Glutamatergic neuron (in vitro differentiated cells): ENCODE measurements around the gene BAIAP2L2. TPM values are rescaled to one million over a fixed set of nuclear protein-coding genes. Genes with fewer than 3 reads are reported as not detected.
"Not testable (repeated sequence)": the region's sequence is repeated elsewhere in the genome, so short reads cannot be mapped to it uniquely, and the experiment has no call there.

ENCODE experiments used
- DNase-seq: peaks from one replicate; pipeline ENCODE4 v3.0.0; 2022
- H3K27ac Mint-ChIP-seq: one replicate; pipeline ENCODE4 v1.8.0; 2020; ENCODE audit warnings: mild to moderate bottlenecking, mixed read lengths, inconsistent platforms; ENCODE audit not compliant: unreplicated experiment
- H3K27me3 Mint-ChIP-seq: one replicate; pipeline ENCODE4 v1.8.0; 2020; ENCODE audit warnings: mild to moderate bottlenecking, moderate library complexity, mixed read lengths, inconsistent platforms; ENCODE audit not compliant: unreplicated experiment
- H3K36me3 Mint-ChIP-seq: one replicate; pipeline ENCODE4 v1.8.0; 2020; ENCODE audit warnings: mild to moderate bottlenecking, mixed read lengths, inconsistent platforms; ENCODE audit not compliant: unreplicated experiment
- H3K4me1 Mint-ChIP-seq: one replicate; pipeline ENCODE4 v1.8.0; 2020; ENCODE audit warnings: mild to moderate bottlenecking, low read depth, mixed read lengths, inconsistent platforms; ENCODE audit not compliant: unreplicated experiment
- H3K4me3 Mint-ChIP-seq: one replicate; pipeline ENCODE4 v1.8.0; 2020; ENCODE audit warnings: mild to moderate bottlenecking, mixed read lengths, inconsistent platforms; ENCODE audit not compliant: unreplicated experiment
- H3K9me3 Mint-ChIP-seq: one replicate; pipeline ENCODE4 v1.8.0; 2020; ENCODE audit warnings: mild to moderate bottlenecking, moderate library complexity, mixed read lengths, inconsistent platforms; ENCODE audit not compliant: unreplicated experiment
- total RNA-seq: library from RNA; stranded (reverse); fragmentation: NEBNext Ultra II Directional; extraction: Animal tissue kit (Norgen Biotek cat#: 25700); gene quantifications from one replicate; pipeline ENCODE4 v1.2.1, GENCODE V29; 2021; ENCODE audit not compliant: unreplicated experiment
- TF ChIP-seq, protein P1 (sequence below): fragments of 200-600 bp; sonication (generic); IDR thresholded peaks from one replicate; pipeline ENCODE4 v1.5.0; 2021; ENCODE audit not compliant: partially characterized antibody, unreplicated experiment

BAIAP2L2 gene
- total RNA-seq, 1 donor from 2014 or later, result 28.6 TPM

DNA sequence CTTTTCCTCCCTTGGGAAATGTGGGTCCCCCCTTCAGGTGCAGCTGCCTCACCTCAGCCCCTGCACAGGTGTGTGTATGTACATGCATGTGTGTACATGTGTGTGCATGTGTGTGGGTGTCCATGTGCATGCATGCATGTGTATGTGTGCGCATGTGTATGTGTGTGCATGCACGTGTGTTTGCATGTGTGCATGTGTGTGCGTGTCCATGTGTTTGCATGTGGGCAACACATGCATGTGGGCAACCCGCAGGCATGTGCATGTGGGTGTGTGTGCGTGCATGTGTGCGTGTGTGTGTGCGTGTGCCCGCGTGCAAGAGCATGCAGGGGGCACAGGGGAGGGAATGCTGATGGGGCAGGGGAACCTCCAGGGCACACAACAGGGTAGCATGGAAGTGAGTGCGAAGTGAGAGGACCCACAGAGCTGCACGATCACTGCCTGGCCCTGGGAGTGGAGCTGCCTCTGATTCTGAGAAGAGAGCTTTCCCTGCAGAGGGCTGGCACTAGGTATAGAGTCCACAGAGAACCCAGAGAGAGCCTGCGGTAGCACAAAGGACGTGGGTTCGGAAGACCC is 14.6 kb upstream of the BAIAP2L2 start:
- H3K27ac Mint-ChIP-seq, result no peak overlapping the region
- H3K9me3 Mint-ChIP-seq, result no peaks in the 10 kb centered on the region
- TF ChIP-seq, protein P1, sequence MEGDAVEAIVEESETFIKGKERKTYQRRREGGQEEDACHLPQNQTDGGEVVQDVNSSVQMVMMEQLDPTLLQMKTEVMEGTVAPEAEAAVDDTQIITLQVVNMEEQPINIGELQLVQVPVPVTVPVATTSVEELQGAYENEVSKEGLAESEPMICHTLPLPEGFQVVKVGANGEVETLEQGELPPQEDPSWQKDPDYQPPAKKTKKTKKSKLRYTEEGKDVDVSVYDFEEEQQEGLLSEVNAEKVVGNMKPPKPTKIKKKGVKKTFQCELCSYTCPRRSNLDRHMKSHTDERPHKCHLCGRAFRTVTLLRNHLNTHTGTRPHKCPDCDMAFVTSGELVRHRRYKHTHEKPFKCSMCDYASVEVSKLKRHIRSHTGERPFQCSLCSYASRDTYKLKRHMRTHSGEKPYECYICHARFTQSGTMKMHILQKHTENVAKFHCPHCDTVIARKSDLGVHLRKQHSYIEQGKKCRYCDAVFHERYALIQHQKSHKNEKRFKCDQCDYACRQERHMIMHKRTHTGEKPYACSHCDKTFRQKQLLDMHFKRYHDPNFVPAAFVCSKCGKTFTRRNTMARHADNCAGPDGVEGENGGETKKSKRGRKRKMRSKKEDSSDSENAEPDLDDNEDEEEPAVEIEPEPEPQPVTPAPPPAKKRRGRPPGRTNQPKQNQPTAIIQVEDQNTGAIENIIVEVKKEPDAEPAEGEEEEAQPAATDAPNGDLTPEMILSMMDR, result no peak
- H3K4me1 Mint-ChIP-seq, result peaks cover 9% of the 10 kb centered on the region
- peaks cover 4% of the 10 kb centered on the region for H3K27me3 Mint-ChIP-seq
- no peaks in the 10 kb centered on the region for H3K36me3 Mint-ChIP-seq
- H3K4me3 Mint-ChIP-seq, result no peak overlapping the region
- DNase-seq, result no peak

DNA sequence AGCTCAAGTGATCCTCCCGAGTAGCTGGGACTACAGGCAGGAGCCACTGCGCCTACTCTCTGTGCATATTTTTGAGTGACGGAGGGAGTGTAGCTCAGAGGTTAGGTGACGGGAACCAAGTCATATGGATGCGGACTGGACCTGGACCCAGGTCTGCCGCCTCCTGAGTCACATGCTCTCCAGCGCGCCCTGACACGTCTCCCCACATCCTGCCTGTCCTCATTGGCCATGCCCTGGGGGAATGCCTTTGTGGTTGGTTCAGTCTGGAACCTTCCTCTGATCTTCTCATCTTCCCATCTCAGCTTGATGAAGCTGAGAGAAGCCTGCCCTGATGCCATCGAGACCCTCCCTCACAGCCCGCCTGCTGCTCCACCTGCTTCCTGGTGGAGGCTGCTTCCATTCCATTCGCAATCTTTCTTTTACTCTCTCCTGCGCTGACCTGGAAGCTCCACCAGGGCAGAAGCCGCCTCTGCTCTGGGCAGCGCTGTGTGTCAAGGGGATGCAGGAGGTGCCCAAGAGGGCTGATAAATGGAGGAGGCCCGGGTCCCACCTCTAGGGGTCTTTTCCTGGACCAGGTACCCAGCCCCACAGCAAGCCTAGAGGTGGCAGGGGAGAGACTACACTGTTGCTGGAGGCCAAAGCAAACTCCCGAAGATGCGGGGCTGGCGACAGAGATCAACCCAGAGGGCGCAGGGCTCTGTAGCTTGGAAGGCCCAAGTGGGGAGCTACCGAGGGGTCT is 13.9 kb upstream of the BAIAP2L2 start:
- no peak for DNase-seq
- no peaks in the 10 kb centered on the region for H3K36me3 Mint-ChIP-seq
- peak overlapping the region; percentile 57 for H3K27ac Mint-ChIP-seq
- H3K9me3 Mint-ChIP-seq, result no peaks in the 10 kb centered on the region
- TF ChIP-seq, protein P1, result peak; percentile 22
- no peak overlapping the region for H3K4me3 Mint-ChIP-seq
- H3K4me1 Mint-ChIP-seq, result peaks cover 9% of the 10 kb centered on the region
- peaks cover 6% of the 10 kb centered on the region for H3K27me3 Mint-ChIP-seq

DNA sequence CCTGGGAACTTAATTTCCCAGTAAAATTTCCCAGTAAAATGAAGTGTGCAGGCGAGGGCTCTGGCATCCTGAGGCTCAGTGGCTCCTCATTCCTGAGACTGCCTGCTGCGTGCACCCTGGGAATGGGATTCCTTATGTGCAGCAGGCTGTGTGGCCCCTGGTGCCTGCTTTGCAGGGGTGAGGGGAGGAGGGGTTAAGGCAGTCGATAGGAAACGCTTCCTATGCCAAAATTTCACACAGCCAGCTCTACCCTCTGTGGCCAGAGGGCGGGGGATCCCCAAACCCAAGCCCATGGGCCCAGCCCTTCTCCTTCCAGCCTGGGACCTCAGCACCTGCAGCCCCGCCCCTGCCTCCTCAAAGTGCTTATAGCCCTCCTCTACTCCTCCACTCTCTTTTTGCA is 12.1 kb upstream of the BAIAP2L2 start:
- no peak overlapping the region for H3K27ac Mint-ChIP-seq
- TF ChIP-seq, protein P1, result no peak
- H3K4me3 Mint-ChIP-seq, result no peak overlapping the region
- H3K4me1 Mint-ChIP-seq, result peaks cover 9% of the 10 kb centered on the region
- no peaks in the 10 kb centered on the region for H3K36me3 Mint-ChIP-seq
- H3K9me3 Mint-ChIP-seq, result no peaks in the 10 kb centered on the region
- DNase-seq, result no peak
- peaks cover 6% of the 10 kb centered on the region for H3K27me3 Mint-ChIP-seq

DNA sequence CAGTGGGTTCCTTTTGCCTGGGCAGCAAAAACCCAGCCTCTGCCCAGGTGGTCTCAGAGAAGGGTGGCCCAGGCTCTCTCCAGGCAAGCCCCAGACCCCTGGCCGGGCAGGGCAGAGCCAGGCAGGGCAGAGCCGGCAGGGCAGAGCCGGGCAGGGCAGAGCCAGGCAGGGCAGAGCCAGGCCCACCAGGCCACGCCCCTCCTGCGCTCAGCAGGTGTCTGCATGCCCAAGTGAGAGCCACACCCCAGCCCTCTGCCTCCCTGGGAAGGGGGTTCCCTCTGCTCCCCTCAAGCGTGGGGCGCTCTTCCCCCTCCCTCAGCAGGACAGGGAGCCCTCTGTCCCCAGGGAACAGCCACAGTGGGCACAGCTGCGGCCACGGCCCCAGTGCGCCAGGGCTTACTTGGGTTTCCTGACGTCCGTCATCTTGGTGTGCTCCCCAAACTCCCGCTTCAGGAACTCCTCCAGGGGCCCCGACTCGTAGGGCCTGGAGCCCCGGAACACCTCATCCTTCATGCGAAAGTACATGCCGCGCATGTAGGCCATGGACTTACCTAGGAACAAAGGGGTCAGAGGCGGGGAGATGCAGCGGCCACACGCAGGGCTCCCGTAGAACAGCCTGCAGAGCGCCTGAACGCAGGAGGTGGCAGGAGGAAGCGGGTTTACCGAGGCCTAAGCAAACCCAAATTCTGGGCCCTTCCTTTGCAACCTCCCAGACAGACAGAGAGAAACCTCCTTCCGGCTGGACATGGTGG is 10.1 kb upstream of the BAIAP2L2 start:
- Mint-ChIP-seq H3K27ac (no peak overlapping the region), H3K9me3 (peaks cover 2% of the 10 kb centered on the region), H3K36me3 (no peaks in the 10 kb centered on the region), H3K4me1 (peaks cover 2% of the 10 kb centered on the region), H3K27me3 (peaks cover 6% of the 10 kb centered on the region), H3K4me3 (no peak overlapping the region)
- TF ChIP-seq, protein P1, result no peak
- no peak for DNase-seq

- not testable (repeated sequence) for DNase-seq, H3K36me3 Mint-ChIP-seq, H3K27me3 Mint-ChIP-seq, H3K27ac Mint-ChIP-seq, H3K4me3 Mint-ChIP-seq, H3K9me3 Mint-ChIP-seq, H3K4me1 Mint-ChIP-seq
These were observed 8.3 kb upstream of the BAIAP2L2 start for GRCh38 chr22:38118747-38119146.
